CD4-positive, alpha-beta T cell (primary cell): Measurements from ENCODE around the gene HOXA3. TPM values are rescaled to one million over a fixed set of nuclear protein-coding genes. Genes with fewer than 3 reads are reported as not detected.
A peak's percentile ranks its signal among the peaks of the same experiment; 100 is the strongest.

Source experiments
- ATAC-seq: fragments of 200-7000 bp; cut with Tn5 transposase; one replicate; pipeline ENCODE4 v1.10.0; 2022; ENCODE audit warnings: mild to moderate bottlenecking; ENCODE audit not compliant: poor library complexity
- CTCF ChIA-PET: fragments of 350-600 bp; sonication (Branson Sonifier 250); formaldehyde crosslinking; loops from one replicate; lab custom pipeline; 2021; ENCODE audit warnings: antibody characterized with exemption, inconsistent platforms; lab: Charles Lee
- POLR2A ChIA-PET: fragments of 350-600 bp; sonication (Branson Sonifier 250); formaldehyde crosslinking; loops from one replicate; lab custom pipeline; 2021; ENCODE audit warnings: antibody characterized with exemption, inconsistent platforms; lab: Charles Lee
- DNase-seq, 14 experiments: peaks; one replicate each; pipeline ENCODE4 v3.0.0-alpha.2; 2013 to 2020; ENCODE audit warnings: mixed read lengths in 2 of 14
- H3K27ac ChIP-seq, 2 donors: one replicate each; pipeline versions ENCODE4 v1.5.1 to v1.7.0; 2013; ENCODE audit warnings: low read length in 2 of 2, low read depth in 1 of 2, mild to moderate bottlenecking in 1 of 2
- H3K27me3 ChIP-seq, 2 experiments: 1 replicate in 1 of 2; 2 replicates in 1 of 2; pipeline versions ENCODE4 v1.6.1 to v1.7.0; 2013; ENCODE audit warnings: low read length in 2 of 2, control low read depth in 1 of 2, mild to moderate bottlenecking in 1 of 2, moderate library complexity in 1 of 2; ENCODE audit not compliant: insufficient read depth in 2 of 2, control insufficient read depth in 1 of 2
- H3K36me3 ChIP-seq: one replicate; pipeline ENCODE4 v1.6.1; 2013; ENCODE audit warnings: low read length, control low read depth; ENCODE audit not compliant: insufficient read depth
- H3K4me1 ChIP-seq: one replicate; pipeline ENCODE4 v1.6.1; 2013; ENCODE audit warnings: low read length, control low read depth; ENCODE audit not compliant: insufficient read depth
- H3K4me3 ChIP-seq: one replicate; pipeline ENCODE4 v1.5.1; 2013; ENCODE audit warnings: mild to moderate bottlenecking, low read length, moderate library complexity
- H3K9me3 ChIP-seq, 2 experiments: 1 replicate in 1 of 2; 2 replicates in 1 of 2; pipeline versions ENCODE4 v1.6.1 to v1.7.0; 2013; ENCODE audit warnings: low read length in 2 of 2, mild to moderate bottlenecking in 2 of 2, control low read depth in 1 of 2, moderate library complexity in 1 of 2; ENCODE audit not compliant: control insufficient read depth in 1 of 2, insufficient read depth in 1 of 2
- H3K27ac Mint-ChIP-seq: one replicate; pipeline ENCODE4 v1.8.0; 2020; ENCODE audit warnings: mixed read lengths
- H3K27me3 Mint-ChIP-seq: one replicate; pipeline ENCODE4 v1.8.0; 2021; ENCODE audit warnings: mixed read lengths
- H3K36me3 Mint-ChIP-seq: one replicate; pipeline ENCODE4 v1.8.0; 2021; ENCODE audit warnings: low read depth, mixed read lengths
- H3K4me1 Mint-ChIP-seq: one replicate; pipeline ENCODE4 v1.8.0; 2021; ENCODE audit warnings: low read depth, mixed read lengths
- H3K4me3 Mint-ChIP-seq: one replicate; pipeline ENCODE4 v1.8.0; 2020; ENCODE audit warnings: mild to moderate bottlenecking, mixed read lengths
- H3K9me3 Mint-ChIP-seq: one replicate; pipeline ENCODE4 v1.8.0; 2020; ENCODE audit warnings: mixed read lengths
- intact Hi-C, 2 experiments: fragments of 100-400 bp; cut with DNase I in 1 of 2; cut with micrococcal nuclease in 1 of 2; formaldehyde crosslinking; loops; one replicate each; pipeline versions ENCODE4 v1.15.1 to v1.9.0; 2023 to 2025; cut with DNase I, micrococcal nuclease
- total RNA-seq, 174 experiments: library from RNA in 2 of 174; stranded (reverse) in 2 of 174; gene quantifications; one replicate each; pipeline ENCODE4 v1.2.3 and lab custom pipeline; 2021 to 2026
- TF ChIP-seq, protein P1 (sequence below): fragments of 200-600 bp; IDR thresholded peaks from one replicate; pipeline ENCODE4 v1.8.0; 2022; ENCODE audit warnings: antibody characterized with exemption, mild to moderate bottlenecking

The HOXA3 gene
- total RNA-seq, 2 experiments from 2014 or later, result not detected

DNA sequence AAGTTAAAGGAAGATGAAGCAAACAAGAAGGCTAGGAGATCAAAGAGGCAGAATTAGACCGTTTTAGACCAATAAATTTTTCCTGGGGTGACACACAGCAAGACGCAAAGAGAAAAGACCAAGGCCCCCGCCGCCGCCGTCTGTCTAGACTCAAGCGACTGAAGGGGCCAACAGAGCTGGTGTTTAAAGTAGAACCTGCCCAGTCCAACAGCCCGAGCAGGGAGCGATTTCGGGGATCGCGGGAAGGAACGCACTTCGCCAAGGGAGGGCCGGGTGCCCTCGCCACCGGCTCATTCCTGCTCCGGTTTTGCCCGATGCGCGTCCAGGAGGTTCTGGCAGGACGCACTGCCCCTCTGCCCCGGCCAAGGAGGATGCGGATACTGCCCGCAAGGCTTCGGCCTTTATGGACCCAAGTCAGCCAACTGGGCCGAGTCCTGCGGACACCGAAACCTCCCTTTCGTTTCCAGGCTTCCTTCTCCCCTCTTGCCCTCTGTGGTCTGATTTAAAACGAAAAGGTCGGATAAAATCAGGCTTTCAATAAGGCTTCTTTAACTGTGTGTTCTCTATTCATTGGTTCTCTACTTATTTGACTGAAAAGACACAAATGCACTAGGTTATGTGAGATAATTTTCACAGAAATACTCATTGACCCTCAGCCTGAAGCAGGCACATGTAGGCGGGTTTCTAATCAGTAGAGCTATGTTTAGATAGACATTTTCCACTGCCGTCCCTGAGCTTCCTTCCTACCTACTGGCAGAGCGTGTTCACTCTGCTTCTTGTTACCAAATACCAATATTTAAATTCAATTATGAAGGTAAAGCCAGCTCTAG is 6.3 kb upstream of the HOXA3 start:
- Mint-ChIP-seq H3K27ac (peak overlapping the region; percentile 37), H3K27me3 (peaks cover 96% of the 10 kb centered on the region), H3K9me3 (no peaks in the 10 kb centered on the region), H3K36me3 (no peaks in the 10 kb centered on the region), H3K4me3 (peak overlapping the region; percentile 59), H3K4me1 (peaks cover 60% of the 10 kb centered on the region)
- no peaks in the 10 kb centered on the region for H3K36me3 ChIP-seq
- H3K27me3 ChIP-seq, result peaks cover 82 to 95% of the 10 kb centered on the region in 2 experiments
- ChIA-PET CTCF (interaction anchor here (1.0 to 1.8 kb wide), 7 partner anchors 8 to 789 kb away, joined by 3 to 12 read pairs (median 4); no protein-coding TSS in a partner anchor), POLR2A (interaction anchor here (1.5 to 1.8 kb wide), 2 partner anchors 10 to 1297 kb away, joined by 4 to 5 read pairs; no protein-coding TSS in a partner anchor)
- TF ChIP-seq, protein P1, sequence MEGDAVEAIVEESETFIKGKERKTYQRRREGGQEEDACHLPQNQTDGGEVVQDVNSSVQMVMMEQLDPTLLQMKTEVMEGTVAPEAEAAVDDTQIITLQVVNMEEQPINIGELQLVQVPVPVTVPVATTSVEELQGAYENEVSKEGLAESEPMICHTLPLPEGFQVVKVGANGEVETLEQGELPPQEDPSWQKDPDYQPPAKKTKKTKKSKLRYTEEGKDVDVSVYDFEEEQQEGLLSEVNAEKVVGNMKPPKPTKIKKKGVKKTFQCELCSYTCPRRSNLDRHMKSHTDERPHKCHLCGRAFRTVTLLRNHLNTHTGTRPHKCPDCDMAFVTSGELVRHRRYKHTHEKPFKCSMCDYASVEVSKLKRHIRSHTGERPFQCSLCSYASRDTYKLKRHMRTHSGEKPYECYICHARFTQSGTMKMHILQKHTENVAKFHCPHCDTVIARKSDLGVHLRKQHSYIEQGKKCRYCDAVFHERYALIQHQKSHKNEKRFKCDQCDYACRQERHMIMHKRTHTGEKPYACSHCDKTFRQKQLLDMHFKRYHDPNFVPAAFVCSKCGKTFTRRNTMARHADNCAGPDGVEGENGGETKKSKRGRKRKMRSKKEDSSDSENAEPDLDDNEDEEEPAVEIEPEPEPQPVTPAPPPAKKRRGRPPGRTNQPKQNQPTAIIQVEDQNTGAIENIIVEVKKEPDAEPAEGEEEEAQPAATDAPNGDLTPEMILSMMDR, result no peak
- ATAC-seq (no peak), DNase-seq (peak in 3 of 14 experiments; percentile 24 to 32 (median 25))
- peaks cover 58% of the 10 kb centered on the region for H3K4me1 ChIP-seq
- peaks cover 0 to 61% of the 10 kb centered on the region in 2 experiments for H3K9me3 ChIP-seq
- no peak overlapping the region for H3K4me3 ChIP-seq
- H3K27ac ChIP-seq, result no peak overlapping the region
- intact Hi-C loops, result loop anchor here in 1 of 2 experiments (5.0 kb wide), 1 partner anchor 956 kb away; the partner anchor contains the start of genes CBX3 and HNRNPA2B1

DNA sequence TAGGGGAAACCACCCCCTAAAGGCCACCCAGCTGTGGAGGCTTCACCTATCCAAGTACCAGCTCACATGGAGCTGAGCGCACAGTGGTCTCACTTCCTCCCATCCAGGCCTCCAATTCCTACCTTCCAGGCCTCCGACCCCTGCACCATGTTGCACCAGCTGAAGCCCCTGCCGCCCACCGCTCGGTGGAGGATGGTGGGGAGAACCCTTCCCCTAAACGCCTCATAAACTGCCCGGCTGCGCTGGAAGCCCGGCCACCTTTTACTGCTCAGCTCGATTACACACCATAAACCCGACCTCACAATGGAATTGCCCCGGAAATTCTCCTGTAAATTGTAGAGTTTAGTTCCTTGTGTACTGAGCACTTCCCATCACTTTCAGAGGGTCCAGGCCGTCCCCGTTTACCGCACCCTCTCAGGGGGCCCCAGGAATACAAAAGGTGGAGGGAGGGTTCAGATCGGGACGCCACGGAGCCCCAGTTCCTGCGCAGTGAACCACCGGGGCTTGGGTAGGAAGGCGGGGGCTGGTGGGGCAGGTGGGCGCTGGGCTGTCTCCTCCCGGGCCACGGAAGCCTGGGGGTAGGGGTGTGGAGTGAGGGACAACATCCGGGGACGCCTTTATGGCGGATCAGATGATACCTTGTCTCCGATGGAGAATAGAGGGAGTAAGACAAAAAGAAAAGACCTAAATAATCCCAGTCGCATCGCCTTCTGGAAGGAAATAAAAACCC is 5.5 kb upstream of the HOXA3 start:
- peaks cover 96% of the 10 kb centered on the region for H3K27me3 Mint-ChIP-seq
- Histone ChIP-seq H3K27ac (no peak overlapping the region), H3K4me3 (no peak overlapping the region), H3K36me3 (no peaks in the 10 kb centered on the region), H3K27me3 (peaks cover 84 to 95% of the 10 kb centered on the region in 2 experiments), H3K4me1 (peaks cover 58% of the 10 kb centered on the region), H3K9me3 (peaks cover 0 to 62% of the 10 kb centered on the region in 2 experiments)
- H3K36me3 Mint-ChIP-seq, result no peaks in the 10 kb centered on the region
- intact Hi-C loops, result loop anchor here in 1 of 2 experiments (5.0 kb wide), 1 partner anchor 956 kb away; the partner anchor contains the start of genes CBX3 and HNRNPA2B1
- DNase-seq (peak in 3 of 14 experiments; percentile 12 to 32 (median 22)), ATAC-seq (no peak)
- H3K4me1 Mint-ChIP-seq, result peaks cover 60% of the 10 kb centered on the region
- ChIA-PET POLR2A (interaction anchor here (1.5 to 1.8 kb wide), 2 partner anchors 11 to 1296 kb away, joined by 4 to 5 read pairs; no protein-coding TSS in a partner anchor), CTCF (interaction anchor here (1.8 kb wide), 1 partner anchor 13 kb away, joined by 6 read pairs; no protein-coding TSS in a partner anchor)
- TF ChIP-seq, protein P1, result no peak
- H3K4me3 Mint-ChIP-seq, result peak overlapping the region; percentile 59
- peak overlapping the region; percentile 37 for H3K27ac Mint-ChIP-seq
- no peaks in the 10 kb centered on the region for H3K9me3 Mint-ChIP-seq
